ENCODE measurements around the gene RALGAPA1.
"Not testable (repeated sequence)": the region's sequence is repeated elsewhere in the genome, so short reads cannot be mapped to it uniquely, and the experiment has no call there.

The RALGAPA1 gene

GRCh38 chr14:35808638-35809563 lies at the start of gene RALGAPA1:
Gene RALGAPA1 (minus strand): TSS chr14:35809295. CDS start chr14:35808835, 460 bp downstream.
- peak; percentile 100 for DNase-seq

GRCh38 chr14:35858521-35859209 lies 49.6 kb upstream of the RALGAPA1 start:
- DNase-seq: no peak

GRCh38 chr14:35855876-35856481 lies 46.9 kb upstream of the RALGAPA1 start:
- DNase-seq: peak; percentile 52

- DNase-seq: no peak
These were observed 45.7 kb upstream of the RALGAPA1 start for GRCh38 chr14:35854696-35855270.

GRCh38 chr14:35853225-35853624 lies 44.1 kb upstream of the RALGAPA1 start:
- no peak for DNase-seq

- DNase-seq: no peak
These were observed 42.7 kb upstream of the RALGAPA1 start for GRCh38 chr14:35851823-35852222.

GRCh38 chr14:35849122-35849521 lies 40.0 kb upstream of the RALGAPA1 start:
- no peak for DNase-seq

- no peak for DNase-seq
These were observed 38.5 kb upstream of the RALGAPA1 start for GRCh38 chr14:35847636-35848035.

- no peak for DNase-seq
These were observed 35.4 kb upstream of the RALGAPA1 start for GRCh38 chr14:35844494-35844893.

- not testable (repeated sequence) for DNase-seq
These were observed 33.1 kb upstream of the RALGAPA1 start for GRCh38 chr14:35842245-35842644.

- not testable (repeated sequence) for DNase-seq
These were observed 32.6 kb upstream of the RALGAPA1 start for GRCh38 chr14:35841704-35842103.

- no peak for DNase-seq
These were observed 26.3 kb upstream of the RALGAPA1 start for GRCh38 chr14:35835208-35835982.

- DNase-seq: no peak
These were observed 20.4 kb upstream of the RALGAPA1 start for GRCh38 chr14:35829449-35829848.

- DNase-seq: no peak
These were observed 18.8 kb upstream of the RALGAPA1 start for GRCh38 chr14:35827678-35828472.

- DNase-seq: no peak
These were observed 17.9 kb upstream of the RALGAPA1 start for GRCh38 chr14:35826952-35827416.

- peak; percentile 100 for DNase-seq
These were observed 17.3 kb upstream of the RALGAPA1 start, which contains the start of gene BRMS1L for GRCh38 chr14:35826218-35826951. Gene BRMS1L (plus strand): TSS chr14:35826338. CDS start chr14:35826517, 179 bp downstream.

GRCh38 chr14:35825968-35826217 lies 16.8 kb upstream of the RALGAPA1 start:
- DNase-seq: no peak

- DNase-seq: not testable (repeated sequence)
These were observed 15.5 kb upstream of the RALGAPA1 start for GRCh38 chr14:35824446-35825165.

GRCh38 chr14:35822501-35822900 lies 13.4 kb upstream of the RALGAPA1 start:
- no peak for DNase-seq
